Purkinje cell (primary cell): ENCODE data around the gene PDE4B. TPM values are rescaled to one million over a fixed set of nuclear protein-coding genes. Genes with fewer than 3 reads are reported as not detected.

Source experiments
- polyA plus RNA-seq: library from polyadenylated mRNA; unstranded; fragments of >200 nt; fragmentation: Nextera tagmentation; gene quantifications from 2 replicates; pipeline ENCODE4 v1.2.1, GENCODE V29; 2014

PDE4B gene
- 6.1 and 13.5 TPM in 2 replicates for polyA plus RNA-seq

GRCh38 chr1:65792669-65793358 is at the start of gene PDE4B:
PDE4B (plus strand) TSS chr1:65792895.

